Progenitor cell of endocrine pancreas (in vitro differentiated cells): ENCODE measurements around the gene DIAPH2. TPM values are rescaled to one million over a fixed set of nuclear protein-coding genes. Genes with fewer than 3 reads are reported as not detected.

Experiments used
- DNase-seq: peaks from one replicate; pipeline ENCODE4 v3.0.0; 2021; ENCODE audit warnings: low spot score; ENCODE audit not compliant: unreplicated experiment
- H3K27ac Mint-ChIP-seq: 2 replicates; pipeline ENCODE4 v1.8.0; 2021; ENCODE audit warnings: mild to moderate bottlenecking, moderate library complexity, mixed read lengths
- H3K27me3 Mint-ChIP-seq: 2 replicates; pipeline ENCODE4 v1.8.0; 2021; ENCODE audit warnings: mixed read lengths
- H3K36me3 Mint-ChIP-seq: 2 replicates; pipeline ENCODE4 v1.8.0; 2022; ENCODE audit warnings: mixed read lengths; ENCODE audit not compliant: insufficient read depth
- H3K4me1 Mint-ChIP-seq: 2 replicates; pipeline ENCODE4 v1.8.0; 2021; ENCODE audit warnings: low read depth, mixed read lengths
- H3K4me3 Mint-ChIP-seq: 2 replicates; pipeline ENCODE4 v1.8.0; 2021; ENCODE audit warnings: low read depth, mild to moderate bottlenecking, moderate library complexity, mixed read lengths
- H3K9me3 Mint-ChIP-seq: 2 replicates; pipeline ENCODE4 v1.8.0; 2021; ENCODE audit warnings: low read depth, mixed read lengths
- total RNA-seq: library from RNA; stranded (reverse); gene quantifications from 2 replicates; pipeline ENCODE4 v1.2.1, GENCODE V29; 2021
- TF ChIP-seq, protein P1 (sequence below): fragments of 200-600 bp; sonication (generic); IDR thresholded peaks from one replicate; pipeline ENCODE4 v1.5.0; 2021; ENCODE audit warnings: antibody characterized with exemption, mild to moderate bottlenecking; ENCODE audit not compliant: unreplicated experiment

DIAPH2 gene
- total RNA-seq, 1 donor from 2014 or later: 29.7 TPM

- TF ChIP-seq, protein P1, sequence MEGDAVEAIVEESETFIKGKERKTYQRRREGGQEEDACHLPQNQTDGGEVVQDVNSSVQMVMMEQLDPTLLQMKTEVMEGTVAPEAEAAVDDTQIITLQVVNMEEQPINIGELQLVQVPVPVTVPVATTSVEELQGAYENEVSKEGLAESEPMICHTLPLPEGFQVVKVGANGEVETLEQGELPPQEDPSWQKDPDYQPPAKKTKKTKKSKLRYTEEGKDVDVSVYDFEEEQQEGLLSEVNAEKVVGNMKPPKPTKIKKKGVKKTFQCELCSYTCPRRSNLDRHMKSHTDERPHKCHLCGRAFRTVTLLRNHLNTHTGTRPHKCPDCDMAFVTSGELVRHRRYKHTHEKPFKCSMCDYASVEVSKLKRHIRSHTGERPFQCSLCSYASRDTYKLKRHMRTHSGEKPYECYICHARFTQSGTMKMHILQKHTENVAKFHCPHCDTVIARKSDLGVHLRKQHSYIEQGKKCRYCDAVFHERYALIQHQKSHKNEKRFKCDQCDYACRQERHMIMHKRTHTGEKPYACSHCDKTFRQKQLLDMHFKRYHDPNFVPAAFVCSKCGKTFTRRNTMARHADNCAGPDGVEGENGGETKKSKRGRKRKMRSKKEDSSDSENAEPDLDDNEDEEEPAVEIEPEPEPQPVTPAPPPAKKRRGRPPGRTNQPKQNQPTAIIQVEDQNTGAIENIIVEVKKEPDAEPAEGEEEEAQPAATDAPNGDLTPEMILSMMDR: no peak
- Mint-ChIP-seq H3K9me3 (no peaks in the 10 kb centered on the region), H3K27ac (no peak overlapping the region), H3K4me3 (no peak overlapping the region), H3K4me1 (peaks cover 5% of the 10 kb centered on the region), H3K36me3 (no peaks in the 10 kb centered on the region), H3K27me3 (no peaks in the 10 kb centered on the region)
- no peak for DNase-seq
Measured at GRCh38 chrX:97358941-97359340, 674.3 kb downstream of the DIAPH2 start.

DNA sequence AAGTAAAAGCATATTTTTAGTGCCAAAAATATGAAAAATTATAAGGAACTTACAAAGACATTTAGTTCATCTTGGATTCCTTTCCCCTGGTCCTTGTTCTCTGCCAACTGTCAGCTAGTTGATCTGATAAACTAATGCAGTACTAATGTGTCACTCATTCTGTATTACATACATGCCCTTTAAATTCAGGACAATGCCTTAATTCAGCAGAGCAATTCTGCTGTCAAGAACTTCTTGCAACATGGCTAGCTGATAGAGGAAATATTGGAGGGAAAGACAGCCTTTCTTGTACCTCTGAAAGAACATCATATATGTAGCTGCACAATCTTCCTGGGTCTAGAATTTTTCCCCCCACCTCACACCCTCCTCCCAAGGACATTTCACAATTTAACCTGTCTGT, 679.2 kb downstream of the DIAPH2 start:
- Mint-ChIP-seq H3K27me3 (no peaks in the 10 kb centered on the region), H3K27ac (peak overlapping the region; percentile 21), H3K9me3 (no peaks in the 10 kb centered on the region), H3K4me1 (peaks cover 7% of the 10 kb centered on the region), H3K36me3 (no peaks in the 10 kb centered on the region), H3K4me3 (no peak overlapping the region)
- TF ChIP-seq, protein P1: no peak
- DNase-seq: no peak

DNA sequence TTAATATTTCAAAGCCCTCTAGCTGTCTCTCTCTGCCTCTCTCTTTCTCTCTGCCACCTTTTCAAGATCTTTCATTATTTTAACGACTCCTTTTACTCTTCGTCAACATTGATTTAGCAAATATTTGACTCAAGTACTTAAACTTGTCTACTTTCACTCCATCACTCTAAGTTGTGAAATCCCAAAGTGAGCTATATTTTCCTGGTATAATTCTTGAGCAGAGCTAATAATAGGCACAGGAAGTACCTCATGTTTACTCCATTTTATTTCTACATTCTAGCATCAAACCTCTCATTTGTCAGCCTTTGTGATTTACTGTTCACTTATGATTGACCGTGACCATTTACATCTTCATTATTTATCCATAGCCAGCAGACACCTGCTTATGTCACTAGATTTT, 681.6 kb downstream of the DIAPH2 start:
- H3K4me3 Mint-ChIP-seq: no peak overlapping the region
- TF ChIP-seq, protein P1: no peak
- DNase-seq: no peak
- no peak overlapping the region for H3K27ac Mint-ChIP-seq
- H3K9me3 Mint-ChIP-seq: no peaks in the 10 kb centered on the region
- H3K27me3 Mint-ChIP-seq: no peaks in the 10 kb centered on the region
- H3K36me3 Mint-ChIP-seq: no peaks in the 10 kb centered on the region
- peaks cover 7% of the 10 kb centered on the region for H3K4me1 Mint-ChIP-seq

DNA sequence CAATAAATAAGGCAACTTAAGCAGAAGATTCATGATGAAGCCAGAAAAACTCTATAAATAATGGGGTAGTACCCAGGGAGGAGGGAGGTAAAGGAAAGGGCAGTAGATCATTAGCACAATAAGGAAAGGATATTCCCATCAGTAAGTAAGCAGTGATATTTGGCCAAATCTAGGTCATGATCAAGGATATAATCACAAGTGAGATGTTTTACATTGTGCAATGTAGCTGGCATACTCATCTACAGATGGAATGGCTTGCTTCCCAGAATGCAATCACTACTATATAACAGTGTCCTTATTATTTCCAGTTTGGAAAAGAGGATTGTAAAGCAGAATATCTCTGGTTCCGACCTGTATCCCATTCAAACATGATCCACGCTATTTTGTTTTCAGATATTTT, 682.5 kb downstream of the DIAPH2 start:
- Mint-ChIP-seq H3K4me1 (peaks cover 7% of the 10 kb centered on the region), H3K27me3 (no peaks in the 10 kb centered on the region), H3K9me3 (no peaks in the 10 kb centered on the region), H3K4me3 (no peak overlapping the region), H3K36me3 (no peaks in the 10 kb centered on the region), H3K27ac (no peak overlapping the region)
- TF ChIP-seq, protein P1: no peak
- DNase-seq: no peak

DNA sequence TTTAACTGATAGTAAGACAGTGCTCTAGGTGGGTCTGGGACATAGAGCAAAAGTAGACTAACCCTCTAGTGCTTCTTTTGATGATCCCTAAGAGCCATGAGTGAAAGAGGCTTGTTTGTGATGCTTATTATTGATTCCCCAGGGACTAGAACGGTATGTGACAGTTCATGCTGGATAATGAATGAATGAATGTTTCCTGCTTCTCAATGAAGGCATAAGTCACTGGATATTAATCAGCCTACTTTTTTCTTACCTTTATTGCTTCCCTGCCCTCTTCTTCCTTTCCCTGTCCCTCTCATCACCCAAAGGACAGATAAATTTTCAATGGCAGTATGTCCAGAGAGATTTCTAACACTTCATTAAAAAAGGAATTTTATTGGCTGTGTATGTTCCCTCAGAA, 685.3 kb downstream of the DIAPH2 start:
- no peak overlapping the region for H3K27ac Mint-ChIP-seq
- no peak overlapping the region for H3K4me3 Mint-ChIP-seq
- no peaks in the 10 kb centered on the region for H3K36me3 Mint-ChIP-seq
- TF ChIP-seq, protein P1: no peak
- no peaks in the 10 kb centered on the region for H3K9me3 Mint-ChIP-seq
- DNase-seq: no peak
- peaks cover 5% of the 10 kb centered on the region for H3K4me1 Mint-ChIP-seq
- H3K27me3 Mint-ChIP-seq: no peaks in the 10 kb centered on the region
